ENCODE results near the gene IQCN. TPM values are rescaled to one million over a fixed set of nuclear protein-coding genes. Genes with fewer than 3 reads are reported as not detected.
A peak's percentile ranks its signal among the peaks of the same experiment; 100 is the strongest.

The IQCN gene
- total RNA-seq, 2 experiments from 2014 or later, result 18.1 to 18.7 TPM

- TF ChIP-seq, protein P1, sequence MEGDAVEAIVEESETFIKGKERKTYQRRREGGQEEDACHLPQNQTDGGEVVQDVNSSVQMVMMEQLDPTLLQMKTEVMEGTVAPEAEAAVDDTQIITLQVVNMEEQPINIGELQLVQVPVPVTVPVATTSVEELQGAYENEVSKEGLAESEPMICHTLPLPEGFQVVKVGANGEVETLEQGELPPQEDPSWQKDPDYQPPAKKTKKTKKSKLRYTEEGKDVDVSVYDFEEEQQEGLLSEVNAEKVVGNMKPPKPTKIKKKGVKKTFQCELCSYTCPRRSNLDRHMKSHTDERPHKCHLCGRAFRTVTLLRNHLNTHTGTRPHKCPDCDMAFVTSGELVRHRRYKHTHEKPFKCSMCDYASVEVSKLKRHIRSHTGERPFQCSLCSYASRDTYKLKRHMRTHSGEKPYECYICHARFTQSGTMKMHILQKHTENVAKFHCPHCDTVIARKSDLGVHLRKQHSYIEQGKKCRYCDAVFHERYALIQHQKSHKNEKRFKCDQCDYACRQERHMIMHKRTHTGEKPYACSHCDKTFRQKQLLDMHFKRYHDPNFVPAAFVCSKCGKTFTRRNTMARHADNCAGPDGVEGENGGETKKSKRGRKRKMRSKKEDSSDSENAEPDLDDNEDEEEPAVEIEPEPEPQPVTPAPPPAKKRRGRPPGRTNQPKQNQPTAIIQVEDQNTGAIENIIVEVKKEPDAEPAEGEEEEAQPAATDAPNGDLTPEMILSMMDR (IDR thresholded peaks at IDR 0.05), result no peak
- ATAC-seq (ENCODE audit: poor library complexity) (no peak), DNase-seq (peak in 1 of 14 experiments; percentile 46)
- Histone ChIP-seq H3K4me3 (ENCODE audit: low read length) (no peak overlapping the region), H3K9me3 (ENCODE audit: control insufficient read depth in 1 of 2, insufficient read depth in 1 of 2, low read length in 2 of 2) (peaks cover 0 to 7% of the 10 kb centered on the region in 2 experiments), H3K4me1 (ENCODE audit: insufficient read depth, low read length) (peaks cover 6% of the 10 kb centered on the region), H3K27ac (ENCODE audit: low read depth in 1 of 2, low read length in 2 of 2) (no peak overlapping the region), H3K36me3 (ENCODE audit: insufficient read depth, low read length) (no peaks in the 10 kb centered on the region), H3K27me3 (ENCODE audit: control insufficient read depth in 1 of 2, insufficient read depth in 2 of 2, low read length in 2 of 2) (peaks cover 8 to 12% of the 10 kb centered on the region in 2 experiments)
- POLR2A ChIA-PET, result interaction anchor here (1.1 kb wide), 1 partner anchor 17 kb away, joined by 3 read pairs; no protein-coding TSS in a partner anchor
- Mint-ChIP-seq H3K4me1 (ENCODE audit: low read depth) (no peaks in the 10 kb centered on the region), H3K27me3 (peaks cover 23% of the 10 kb centered on the region), H3K27ac (no peak overlapping the region), H3K36me3 (ENCODE audit: low read depth) (no peaks in the 10 kb centered on the region), H3K9me3 (no peaks in the 10 kb centered on the region), H3K4me3 (no peak overlapping the region)
- intact Hi-C loops (cut with DNase I, micrococcal nuclease), result no loop called here
- CTCF ChIA-PET, result no interaction called here
These were observed 16.5 kb downstream of the IQCN start for GRCh38 chr19:18257503-18258470.

GRCh38 chr19:18254546-18255503, 19.4 kb downstream of the IQCN start:
- no peak overlapping the region for H3K27ac ChIP-seq (ENCODE audit: low read depth in 1 of 2, low read length in 2 of 2)
- H3K4me1 ChIP-seq (ENCODE audit: insufficient read depth, low read length), result peaks cover 8% of the 10 kb centered on the region
- CTCF ChIA-PET, result interaction anchor here (0.6 to 5.8 kb wide), 9 partner anchors 15 to 681 kb away, joined by 3 to 51 read pairs (median 3); partner anchors contain the start of gene MPV17L2
- H3K36me3 Mint-ChIP-seq (ENCODE audit: low read depth), result no peaks in the 10 kb centered on the region
- TF ChIP-seq, protein P1 (IDR thresholded peaks at IDR 0.05), result no peak
- intact Hi-C loops (cut with DNase I, micrococcal nuclease), result loop anchor here in 1 of 2 experiments (5.0 kb wide), 2 partner anchors 157 to 318 kb away; no protein-coding TSS in a partner anchor
- H3K4me3 Mint-ChIP-seq, result no peak overlapping the region
- POLR2A ChIA-PET, result interaction anchor here (0.6 to 2.9 kb wide), 2 partner anchors 50 to 63 kb away, joined by 3 to 11 read pairs; partner anchors contain the start of gene MPV17L2
- peaks cover 8 to 12% of the 10 kb centered on the region in 2 experiments for H3K27me3 ChIP-seq (ENCODE audit: control insufficient read depth in 1 of 2, insufficient read depth in 2 of 2, low read length in 2 of 2)
- H3K9me3 Mint-ChIP-seq, result no peaks in the 10 kb centered on the region
- H3K9me3 ChIP-seq (ENCODE audit: control insufficient read depth in 1 of 2, insufficient read depth in 1 of 2, low read length in 2 of 2), result peaks cover 0 to 7% of the 10 kb centered on the region in 2 experiments
- H3K27me3 Mint-ChIP-seq, result peaks cover 31% of the 10 kb centered on the region
- H3K27ac Mint-ChIP-seq, result no peak overlapping the region
- no peaks in the 10 kb centered on the region for H3K36me3 ChIP-seq (ENCODE audit: insufficient read depth, low read length)
- H3K4me1 Mint-ChIP-seq (ENCODE audit: low read depth), result no peaks in the 10 kb centered on the region
- ATAC-seq (ENCODE audit: poor library complexity) (peak; percentile 45), DNase-seq (peak in 2 of 14 experiments; percentile 49 to 57)
- no peak overlapping the region for H3K4me3 ChIP-seq (ENCODE audit: low read length)

DNA sequence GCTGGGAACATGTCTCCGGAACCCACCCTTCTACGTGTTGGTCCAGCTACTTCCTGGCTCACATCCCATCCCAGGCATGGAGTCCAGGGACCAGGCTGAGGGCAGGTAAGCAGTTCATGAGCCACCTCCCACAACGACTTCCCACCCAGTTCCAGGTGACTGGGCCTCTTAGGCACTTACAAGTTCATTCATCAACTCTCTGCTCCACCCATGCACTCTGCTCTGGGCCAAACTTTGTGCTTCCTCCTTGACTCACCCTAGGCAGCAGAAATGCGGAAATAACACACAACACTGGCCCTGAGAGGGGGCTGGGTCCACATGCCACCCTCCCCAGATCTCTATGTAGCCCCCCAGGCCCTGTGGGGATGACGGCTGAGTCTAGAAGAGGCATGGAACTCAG, 20.5 kb downstream of the IQCN start:
- intact Hi-C loops (cut with DNase I, micrococcal nuclease), result loop anchor here (2.0 to 5.0 kb wide), 5 partner anchors 49 to 316 kb away; partner anchors contain the start of gene RAB3A (in 1 of the 2)
- peaks cover 8% of the 10 kb centered on the region for H3K4me1 ChIP-seq (ENCODE audit: insufficient read depth, low read length)
- peaks cover 8 to 12% of the 10 kb centered on the region in 2 experiments for H3K27me3 ChIP-seq (ENCODE audit: control insufficient read depth in 1 of 2, insufficient read depth in 2 of 2, low read length in 2 of 2)
- no peak overlapping the region for H3K27ac ChIP-seq (ENCODE audit: low read depth in 1 of 2, low read length in 2 of 2)
- no peaks in the 10 kb centered on the region for H3K4me1 Mint-ChIP-seq (ENCODE audit: low read depth)
- DNase-seq, result peak in 2 of 14 experiments; percentile 32 to 47
- H3K9me3 ChIP-seq (ENCODE audit: control insufficient read depth in 1 of 2, insufficient read depth in 1 of 2, low read length in 2 of 2), result peaks cover 0 to 7% of the 10 kb centered on the region in 2 experiments
- H3K9me3 Mint-ChIP-seq, result no peaks in the 10 kb centered on the region
- no peak overlapping the region for H3K4me3 Mint-ChIP-seq
- no peaks in the 10 kb centered on the region for H3K36me3 ChIP-seq (ENCODE audit: insufficient read depth, low read length)
- ATAC-seq (ENCODE audit: poor library complexity), result no peak
- no peak overlapping the region for H3K4me3 ChIP-seq (ENCODE audit: low read length)
- no peaks in the 10 kb centered on the region for H3K36me3 Mint-ChIP-seq (ENCODE audit: low read depth)
- no peak overlapping the region for H3K27ac Mint-ChIP-seq
- POLR2A ChIA-PET, result interaction anchor here (2.9 kb wide), 1 partner anchor 61 kb away, joined by 11 read pairs; the partner anchor contains the start of gene MPV17L2
- CTCF ChIA-PET, result interaction anchor here (5.8 kb wide), 1 partner anchor 62 kb away, joined by 51 read pairs; the partner anchor contains the start of gene MPV17L2
- peaks cover 31% of the 10 kb centered on the region for H3K27me3 Mint-ChIP-seq
- TF ChIP-seq, protein P1 (IDR thresholded peaks at IDR 0.05), result no peak

Data from CD4-positive, alpha-beta T cell (primary cell).